GM10266 (cell line): ENCODE measurements around the gene CDH11.

ENCODE experiments used
- DNase-seq: peaks from one replicate; pipeline ENCODE4 v3.0.0; 2012; ENCODE audit errors: extremely low spot score
- CTCF ChIP-seq: IDR thresholded peaks from 2 replicates; pipeline ENCODE4 v1.5.1; 2012; ENCODE audit warnings: mild to moderate bottlenecking, low read depth; ENCODE audit not compliant: control insufficient read depth, insufficient read depth; ENCODE audit errors: missing control alignments

CDH11 gene

GRCh38 chr16:65015599-65015998 lies 106.3 kb downstream of the CDH11 start:
- no peak for DNase-seq
- TF ChIP-seq CTCF, result no peak

GRCh38 chr16:65012357-65012756 lies 109.5 kb downstream of the CDH11 start:
- no peak for DNase-seq
- TF ChIP-seq CTCF, result no peak

DNA sequence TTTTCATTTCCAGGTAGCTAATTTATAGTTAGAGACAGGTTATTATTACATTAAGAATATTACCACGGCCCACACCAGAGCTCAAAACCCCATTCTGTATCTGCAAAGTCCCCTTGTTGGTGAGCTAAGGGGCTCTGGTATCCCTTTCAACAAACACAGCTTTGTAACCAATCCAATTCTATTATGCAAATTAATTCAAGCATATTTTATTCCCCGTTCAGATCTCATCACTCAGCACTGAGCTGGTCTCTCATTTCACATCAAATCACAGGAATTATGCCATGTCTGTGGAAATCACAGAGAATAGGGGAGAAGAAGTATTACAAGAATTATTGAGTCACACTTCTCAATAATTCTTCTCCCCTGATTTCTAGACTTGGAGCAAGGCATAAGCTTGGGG lies 111.7 kb downstream of the CDH11 start:
- TF ChIP-seq CTCF, result no peak
- DNase-seq, result no peak

GRCh38 chr16:65005696-65006095 lies 116.2 kb downstream of the CDH11 start:
- no peak for DNase-seq
- no peak for TF ChIP-seq CTCF

- DNase-seq, result no peak
- no peak for TF ChIP-seq CTCF
Measured at GRCh38 chr16:65004570-65004969, 117.3 kb downstream of the CDH11 start.

GRCh38 chr16:65003621-65004020 lies 118.2 kb downstream of the CDH11 start:
- TF ChIP-seq CTCF, result no peak
- no peak for DNase-seq

- TF ChIP-seq CTCF, result no peak
- no peak for DNase-seq
Measured at GRCh38 chr16:65002265-65002664, 119.6 kb downstream of the CDH11 start.
